Measurements from ENCODE around the gene FAF1. TPM values are rescaled to one million over a fixed set of nuclear protein-coding genes. Genes with fewer than 3 reads are reported as not detected.

FAF1 gene
- total and polyA plus RNA-seq, 2 donors (not counting 1 experiment from before 2014, with no cell fraction given) = 39.6 to 40.0 TPM

GRCh38 chr1:50593515-50593914 is 366.6 kb downstream of the FAF1 start:
- no peak for TF ChIP-seq CTCF (conservative IDR thresholded peaks at IDR 0.05 in 1 of 2, IDR thresholded peaks at IDR 0.05 in 1 of 2; ENCODE audit: low read depth in 1 of 2, low read length in 2 of 2)
- TF ChIP-seq EZH2 (IDR thresholded peaks at IDR 0.05; ENCODE audit: low read length, missing control alignments) = no peak
- no peaks in the 10 kb centered on the region for H3K9me3 ChIP-seq (ENCODE audit: control insufficient read depth, insufficient read depth, low read depth, low read length)
- no peaks in the 10 kb centered on the region for H3K79me2 ChIP-seq (ENCODE audit: control insufficient read depth, insufficient read depth, low read length)
- no peak overlapping the region for H3K9ac ChIP-seq (ENCODE audit: insufficient read depth, low read length)
- no peak overlapping the region for H2AFZ ChIP-seq (ENCODE audit: low read length)
- H3K36me3 ChIP-seq (ENCODE audit: control insufficient read depth, insufficient read depth, low read length) = no peaks in the 10 kb centered on the region
- H3K27me3 ChIP-seq (ENCODE audit: control insufficient read depth, insufficient read depth, low read length) = no peaks in the 10 kb centered on the region
- no peak overlapping the region for H3K4me3 ChIP-seq (replicated peaks in 1 of 4; ENCODE audit: control extremely low read depth in 1 of 4, insufficient read depth in 1 of 4, low read depth in 3 of 4, low read length in 4 of 4)
- H3K27ac ChIP-seq (ENCODE audit: insufficient read depth, low read length) = no peak overlapping the region
- no peaks in the 10 kb centered on the region for H3K4me1 ChIP-seq (ENCODE audit: control insufficient read depth, extremely low read depth, insufficient read depth, low read length)
- H3K4me2 ChIP-seq (ENCODE audit: extremely low read depth, insufficient read depth, low read length) = no peak overlapping the region
- no peaks in the 10 kb centered on the region for H4K20me1 ChIP-seq (ENCODE audit: control insufficient read depth, extremely low read depth, insufficient read depth, low read length)
- DNase-seq (ENCODE audit: low read depth in 2 of 2) = no peak

- Histone ChIP-seq H3K27me3 (ENCODE audit: control insufficient read depth, insufficient read depth, low read length) (no peaks in the 10 kb centered on the region), H3K4me1 (ENCODE audit: control insufficient read depth, extremely low read depth, insufficient read depth, low read length) (no peaks in the 10 kb centered on the region), H4K20me1 (ENCODE audit: control insufficient read depth, extremely low read depth, insufficient read depth, low read length) (no peaks in the 10 kb centered on the region), H3K36me3 (ENCODE audit: control insufficient read depth, insufficient read depth, low read length) (peaks cover 2% of the 10 kb centered on the region), H3K9ac (ENCODE audit: insufficient read depth, low read length) (no peak overlapping the region), H3K4me2 (ENCODE audit: extremely low read depth, insufficient read depth, low read length) (no peak overlapping the region), H3K79me2 (ENCODE audit: control insufficient read depth, insufficient read depth, low read length) (no peaks in the 10 kb centered on the region), H3K9me3 (ENCODE audit: control insufficient read depth, insufficient read depth, low read depth, low read length) (no peaks in the 10 kb centered on the region), H3K27ac (ENCODE audit: insufficient read depth, low read length) (no peak overlapping the region), H3K4me3 (replicated peaks in 1 of 4; ENCODE audit: control extremely low read depth in 1 of 4, insufficient read depth in 1 of 4, low read depth in 3 of 4, low read length in 4 of 4) (no peak overlapping the region), H2AFZ (ENCODE audit: low read length) (no peak overlapping the region)
- DNase-seq (ENCODE audit: low read depth in 2 of 2) = peak in 1 of 2 donors; percentile 71
- TF ChIP-seq EZH2 (IDR thresholded peaks at IDR 0.05; ENCODE audit: low read length, missing control alignments) (no peak), CTCF (conservative IDR thresholded peaks at IDR 0.05 in 1 of 2, IDR thresholded peaks at IDR 0.05 in 1 of 2; ENCODE audit: low read depth in 1 of 2, low read length in 2 of 2) (no peak)
Measured at GRCh38 chr1:50591598-50591997, 368.5 kb downstream of the FAF1 start.

GRCh38 chr1:50582346-50582745 is 377.7 kb downstream of the FAF1 start:
- Histone ChIP-seq H2AFZ (ENCODE audit: low read length) (no peak overlapping the region), H3K4me3 (replicated peaks in 1 of 4; ENCODE audit: control extremely low read depth in 1 of 4, insufficient read depth in 1 of 4, low read depth in 3 of 4, low read length in 4 of 4) (no peak overlapping the region), H3K9me3 (ENCODE audit: control insufficient read depth, insufficient read depth, low read depth, low read length) (no peaks in the 10 kb centered on the region), H3K4me2 (ENCODE audit: extremely low read depth, insufficient read depth, low read length) (no peak overlapping the region), H3K79me2 (ENCODE audit: control insufficient read depth, insufficient read depth, low read length) (no peaks in the 10 kb centered on the region), H3K27me3 (ENCODE audit: control insufficient read depth, insufficient read depth, low read length) (no peaks in the 10 kb centered on the region), H3K9ac (ENCODE audit: insufficient read depth, low read length) (no peak overlapping the region), H3K4me1 (ENCODE audit: control insufficient read depth, extremely low read depth, insufficient read depth, low read length) (no peaks in the 10 kb centered on the region), H3K27ac (ENCODE audit: insufficient read depth, low read length) (no peak overlapping the region), H3K36me3 (ENCODE audit: control insufficient read depth, insufficient read depth, low read length) (no peaks in the 10 kb centered on the region), H4K20me1 (ENCODE audit: control insufficient read depth, extremely low read depth, insufficient read depth, low read length) (no peaks in the 10 kb centered on the region)
- no peak for DNase-seq (ENCODE audit: low read depth in 2 of 2)
- no peak for TF ChIP-seq CTCF (conservative IDR thresholded peaks at IDR 0.05 in 1 of 2, IDR thresholded peaks at IDR 0.05 in 1 of 2; ENCODE audit: low read depth in 1 of 2, low read length in 2 of 2)
- TF ChIP-seq EZH2 (IDR thresholded peaks at IDR 0.05; ENCODE audit: low read length, missing control alignments) = no peak
